ENCODE data around the gene ASCC1. TPM values are rescaled to one million over a fixed set of nuclear protein-coding genes. Genes with fewer than 3 reads are reported as not detected.

ASCC1 gene
- polyA plus RNA-seq, 4 donors, result 40.8 to 49.2 (median 47.8) TPM

DNA sequence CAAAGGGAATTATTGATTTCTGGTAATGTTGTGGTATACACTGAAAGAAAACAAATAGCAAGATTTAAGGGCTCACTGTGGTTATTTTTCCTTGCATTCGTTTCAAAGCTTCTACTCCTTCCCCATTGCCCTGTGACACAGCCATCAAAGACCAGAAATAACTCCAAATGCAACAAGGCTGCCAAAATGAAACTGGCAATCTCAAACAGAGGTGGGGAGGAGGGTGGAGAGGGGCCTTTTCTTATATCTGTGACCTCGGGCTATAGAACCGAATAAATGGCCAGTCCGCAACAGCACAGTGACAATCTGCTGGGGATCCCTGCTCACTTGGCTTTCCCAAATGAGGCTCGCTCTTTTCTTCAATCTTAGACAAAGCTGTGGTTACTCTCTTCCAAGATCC lies 110.4 kb downstream of the ASCC1 start:
- no peak for DNase-seq (ENCODE audit: low read depth in 4 of 4, low spot score in 3 of 4)

DNA sequence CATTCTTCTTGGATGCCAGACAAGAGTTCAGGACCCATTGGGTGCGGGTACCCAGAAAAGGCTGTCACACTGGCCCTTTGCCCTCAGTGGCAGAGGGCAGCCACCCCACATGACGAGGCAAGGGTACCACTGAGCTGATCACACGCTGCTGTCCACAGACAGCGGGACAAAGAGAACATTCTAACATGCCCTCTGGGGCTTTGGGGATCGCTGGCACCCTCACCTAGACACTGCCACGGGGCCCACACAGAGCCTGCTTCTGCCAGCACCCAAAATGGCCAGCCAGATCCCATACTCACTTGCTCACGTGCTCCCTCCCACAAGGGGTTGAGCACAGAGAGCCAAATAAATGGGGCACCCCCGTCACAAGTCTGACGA lies 111.0 kb downstream of the ASCC1 start:
- DNase-seq (ENCODE audit: low read depth in 4 of 4, low spot score in 3 of 4), result no peak

DNA sequence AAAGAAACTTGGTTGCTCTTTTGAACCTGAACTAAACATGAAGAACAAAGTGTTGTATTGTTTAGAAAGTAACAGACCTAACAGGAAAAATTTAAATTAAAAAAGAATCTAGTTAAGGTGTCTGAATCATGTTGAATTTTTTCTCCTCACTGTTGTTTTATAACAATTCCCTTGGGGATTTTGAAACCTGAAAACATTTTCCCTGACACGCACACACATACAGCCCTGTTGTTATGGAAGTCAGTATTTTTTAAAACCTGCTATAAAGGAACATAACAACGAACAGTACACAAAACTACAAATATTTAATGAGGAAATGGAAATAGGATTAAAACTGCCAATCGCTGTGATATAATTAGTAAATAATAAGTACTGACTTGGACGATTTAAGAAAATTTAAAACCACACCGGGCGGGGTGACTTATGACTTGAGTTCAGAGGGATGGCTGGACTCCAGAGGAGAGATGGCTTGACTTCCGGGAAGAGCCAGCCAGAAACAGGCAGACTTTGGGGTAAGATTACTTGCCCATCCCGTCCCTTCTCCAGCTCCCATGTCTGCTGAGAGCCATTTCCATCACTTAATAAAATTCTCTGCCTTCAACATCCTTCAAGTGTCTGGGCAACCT lies 111.5 kb downstream of the ASCC1 start:
- no peak for DNase-seq (ENCODE audit: low read depth in 4 of 4, low spot score in 3 of 4)

DNA sequence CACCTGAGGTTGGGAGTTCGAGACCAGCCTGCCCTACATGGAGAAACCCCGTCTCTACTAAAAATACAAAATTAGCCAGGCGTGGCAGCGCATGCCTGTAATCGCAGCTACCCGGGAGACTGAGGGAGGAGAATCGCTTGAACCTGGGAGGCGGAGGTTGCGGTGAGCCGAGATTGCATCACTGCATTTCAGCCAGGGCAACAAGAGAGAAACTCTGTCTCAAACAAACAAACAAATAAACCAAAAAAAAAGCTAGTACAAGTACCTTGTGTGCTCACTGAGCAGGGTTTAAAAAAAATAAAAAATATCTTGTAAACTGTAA lies 116.5 kb downstream of the ASCC1 start:
- no peak for DNase-seq (ENCODE audit: low read depth in 4 of 4, low spot score in 3 of 4)

DNA sequence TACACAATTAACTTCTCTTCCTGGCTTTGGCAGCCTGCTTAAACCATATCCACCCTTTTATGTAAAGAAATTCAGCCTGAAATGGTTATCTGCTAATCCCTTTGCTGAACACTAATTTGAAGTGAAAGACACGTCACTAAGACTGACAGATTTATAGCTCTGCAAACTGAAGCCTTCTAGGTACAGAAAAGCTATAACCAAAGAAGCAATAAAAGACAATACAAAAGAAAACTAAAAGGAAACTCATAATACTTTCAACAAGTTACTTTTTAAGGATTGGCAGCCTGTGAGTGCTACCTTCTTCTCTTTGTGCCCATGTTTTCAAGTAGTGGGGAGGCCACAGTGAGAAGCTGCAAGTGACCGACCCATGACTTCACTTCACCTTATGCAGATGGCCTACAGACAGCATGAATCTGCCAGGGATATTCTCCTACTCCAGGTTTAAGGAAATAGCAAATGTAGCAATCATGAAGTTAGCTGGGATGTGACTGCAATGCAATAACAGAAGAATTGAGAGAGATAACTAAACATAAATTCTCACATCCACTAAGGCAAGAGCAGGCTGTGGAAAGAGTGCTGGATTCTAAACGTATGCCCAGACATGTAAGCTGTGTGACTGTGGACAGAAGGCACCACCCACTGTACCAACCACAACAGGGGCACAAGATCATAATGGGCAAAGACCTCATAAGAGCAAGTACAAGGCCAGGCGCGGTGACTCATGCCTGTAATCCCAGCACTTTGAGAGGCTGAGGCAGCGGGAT lies 117.1 kb downstream of the ASCC1 start:
- DNase-seq (ENCODE audit: low read depth in 4 of 4, low spot score in 3 of 4), result no peak

DNA sequence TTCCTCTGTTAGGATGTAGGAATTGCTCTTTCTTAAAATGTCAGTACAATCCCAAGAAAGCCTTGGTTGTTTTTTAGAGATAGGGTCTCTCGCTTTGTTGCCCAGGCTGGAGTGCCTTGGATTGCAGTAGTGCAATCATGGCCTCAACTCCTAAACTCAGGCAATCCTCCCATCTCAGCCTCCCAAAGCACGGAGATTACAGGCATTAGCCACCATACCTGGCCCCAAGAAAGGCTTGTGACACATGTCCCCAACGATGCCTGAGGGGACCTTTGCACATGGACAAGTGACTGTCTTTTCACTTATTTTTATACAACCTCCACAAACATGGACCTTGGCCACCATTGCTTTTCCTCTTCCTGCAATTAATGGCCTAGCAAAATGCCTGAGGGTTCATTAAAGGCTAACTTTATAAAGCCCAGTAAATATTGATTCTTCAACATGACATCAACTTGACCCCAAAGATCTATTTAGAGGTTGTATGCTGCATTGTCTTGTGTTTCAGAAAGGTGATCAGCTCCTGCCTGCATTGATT lies 117.7 kb downstream of the ASCC1 start:
- no peak for DNase-seq (ENCODE audit: low read depth in 4 of 4, low spot score in 3 of 4)

DNA sequence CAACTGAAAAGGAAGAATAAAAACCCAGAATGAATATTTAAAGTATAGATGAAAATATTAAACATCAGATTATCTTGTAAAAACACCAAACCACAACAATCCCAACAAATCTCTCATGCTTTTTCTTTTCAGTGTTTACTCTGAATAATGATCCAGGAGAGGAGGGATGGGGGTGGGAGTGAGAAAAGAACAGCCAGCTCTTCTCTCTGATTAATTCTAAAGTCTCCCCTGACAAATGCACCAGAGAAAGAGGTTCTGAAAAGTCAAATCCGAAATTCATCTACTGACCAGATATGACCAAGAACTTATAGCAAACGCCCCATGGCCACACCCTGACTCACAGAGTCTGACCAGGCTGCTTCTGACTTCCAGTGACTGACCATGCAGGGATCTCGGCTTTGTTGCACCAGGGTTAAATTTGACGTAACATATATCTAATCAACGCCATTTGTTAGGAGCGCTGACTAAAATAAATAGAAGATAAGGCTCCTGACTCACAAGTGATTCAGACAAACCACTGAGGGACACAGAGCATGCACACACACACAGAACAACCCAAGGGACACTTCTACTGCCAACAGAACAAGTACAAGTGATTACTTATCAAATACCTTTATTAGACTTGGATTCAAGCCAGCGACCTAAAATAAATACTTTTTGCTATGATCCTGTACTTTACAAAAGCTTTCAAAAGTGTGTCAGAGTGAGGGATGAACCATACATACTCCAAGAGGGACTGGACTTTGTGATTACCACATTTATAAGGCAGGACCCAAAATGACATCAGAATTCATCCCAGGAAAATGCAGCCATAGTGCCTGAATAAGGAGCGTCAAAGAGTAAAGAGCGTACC lies 118.4 kb downstream of the ASCC1 start:
- no peak for DNase-seq (ENCODE audit: low read depth in 4 of 4, low spot score in 3 of 4)

DNA sequence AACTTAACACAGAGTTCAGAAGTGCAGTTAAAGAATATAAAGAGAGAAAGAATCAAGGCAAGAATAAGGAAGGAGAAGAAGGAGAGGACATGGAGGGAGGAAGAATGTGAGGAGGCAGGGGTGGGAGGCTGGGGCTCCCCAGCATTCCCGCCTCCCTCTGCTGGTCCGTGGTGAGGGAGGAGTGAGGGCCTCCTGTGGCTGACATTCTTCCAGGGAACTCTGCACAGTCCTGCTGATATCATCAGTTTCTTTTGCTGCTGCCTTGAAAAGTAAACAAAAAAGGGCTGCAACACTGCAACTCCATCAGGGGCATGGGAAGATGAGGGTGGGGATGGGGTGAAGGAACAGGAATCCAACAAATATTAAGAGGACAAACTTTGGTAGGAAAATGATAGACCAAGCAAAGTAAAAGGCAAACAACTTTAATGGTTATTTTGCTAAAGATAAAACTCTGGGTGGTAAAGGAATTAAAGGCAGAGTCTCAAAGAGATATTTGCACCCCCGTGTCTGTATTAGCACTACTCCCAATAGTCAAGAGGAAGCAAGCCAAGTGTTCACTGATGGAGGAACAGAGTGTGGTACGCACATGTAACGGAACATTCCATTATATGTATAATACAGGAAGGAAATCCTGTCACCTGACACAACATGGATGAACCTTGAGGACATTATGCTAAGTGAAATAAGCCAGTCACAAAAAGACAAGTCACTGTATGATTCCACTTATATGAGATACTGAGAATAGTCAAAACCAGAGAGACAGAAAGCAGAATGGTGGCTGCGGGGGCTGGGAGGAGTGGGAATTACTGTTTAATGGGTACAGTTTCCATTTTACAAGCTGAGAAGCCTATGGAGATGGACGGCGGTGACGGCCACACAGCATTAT lies 119.7 kb downstream of the ASCC1 start:
- DNase-seq (ENCODE audit: low read depth in 4 of 4, low spot score in 3 of 4), result no peak

DNA sequence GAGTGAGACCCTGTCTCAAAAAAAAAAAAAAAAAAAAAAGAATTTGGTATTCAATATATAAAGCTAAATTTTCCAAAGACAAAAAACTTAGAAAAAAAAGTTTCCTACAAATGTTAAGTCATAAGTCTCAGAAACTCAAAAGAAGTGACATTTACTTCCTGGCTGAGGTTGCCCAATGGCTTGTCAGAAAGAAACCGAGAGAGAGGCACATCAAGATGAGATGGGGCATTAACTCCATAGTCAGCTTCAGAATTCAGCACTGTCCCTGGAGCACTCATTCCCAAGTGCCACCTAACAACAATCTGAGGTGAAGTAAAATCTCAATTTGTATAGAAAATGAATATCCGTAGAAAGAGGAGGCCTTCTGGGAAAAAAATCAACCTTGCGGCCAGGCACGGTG lies 120.9 kb downstream of the ASCC1 start:
- no peak for DNase-seq (ENCODE audit: low read depth in 4 of 4, low spot score in 3 of 4)

DNA sequence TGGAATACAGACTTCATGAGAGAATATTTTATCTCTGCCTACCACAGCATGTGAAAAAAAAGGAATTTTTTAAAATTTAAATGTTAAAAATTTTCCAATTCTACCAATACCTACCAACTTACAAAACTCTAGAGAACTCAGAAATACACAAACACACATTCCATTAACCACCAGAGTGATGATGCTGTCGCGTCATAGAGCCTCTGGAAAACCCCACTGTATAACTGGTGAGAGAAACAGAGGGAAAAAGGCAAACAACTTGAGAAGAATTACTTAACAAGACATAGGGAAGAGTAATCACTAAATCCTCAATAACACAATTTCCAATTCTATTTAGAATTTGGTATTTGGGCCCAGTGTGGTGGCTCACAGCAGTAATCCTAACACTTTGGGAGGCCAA lies 121.5 kb downstream of the ASCC1 start:
- DNase-seq (ENCODE audit: low read depth in 4 of 4, low spot score in 3 of 4), result no peak

DNA sequence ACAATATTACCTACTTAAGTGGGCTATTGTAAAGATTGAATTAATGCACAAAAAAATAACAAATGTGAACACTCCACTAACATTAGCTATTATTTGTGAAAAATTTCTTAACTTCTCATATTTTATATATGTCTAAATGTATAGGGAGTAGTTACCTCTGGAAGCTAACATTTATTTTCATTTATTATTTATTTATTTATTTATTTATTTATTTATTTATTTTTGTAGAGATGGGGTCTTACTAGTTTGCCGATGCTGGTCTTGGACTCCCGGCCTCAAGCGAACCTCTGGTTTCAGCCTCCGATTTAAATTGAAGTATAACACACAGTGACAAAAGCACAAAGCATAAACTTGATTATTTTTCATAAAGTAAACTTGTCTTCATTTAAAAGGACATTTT lies 122.6 kb downstream of the ASCC1 start:
- DNase-seq (ENCODE audit: low read depth in 4 of 4, low spot score in 3 of 4), result no peak

DNA sequence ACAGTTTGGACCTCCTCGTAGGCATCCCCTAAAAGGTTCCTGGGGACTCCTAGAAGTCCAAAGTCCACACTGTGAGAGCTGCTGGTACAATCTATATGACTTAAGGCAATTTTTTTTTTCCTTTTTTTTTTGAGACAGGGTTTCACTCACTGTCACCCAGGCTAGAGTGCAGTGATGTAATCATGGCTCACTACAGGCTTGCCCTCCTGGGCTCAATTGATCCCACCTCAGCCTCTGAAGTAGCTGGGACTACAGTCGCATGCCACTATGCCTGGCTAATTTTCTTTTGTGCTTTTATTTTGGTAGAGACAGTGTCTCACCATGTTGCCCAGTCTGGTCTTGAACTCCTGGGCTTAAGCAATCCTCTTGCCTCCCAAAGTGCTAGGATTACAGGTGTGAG lies 123.1 kb downstream of the ASCC1 start:
- no peak for DNase-seq (ENCODE audit: low read depth in 4 of 4, low spot score in 3 of 4)

DNA sequence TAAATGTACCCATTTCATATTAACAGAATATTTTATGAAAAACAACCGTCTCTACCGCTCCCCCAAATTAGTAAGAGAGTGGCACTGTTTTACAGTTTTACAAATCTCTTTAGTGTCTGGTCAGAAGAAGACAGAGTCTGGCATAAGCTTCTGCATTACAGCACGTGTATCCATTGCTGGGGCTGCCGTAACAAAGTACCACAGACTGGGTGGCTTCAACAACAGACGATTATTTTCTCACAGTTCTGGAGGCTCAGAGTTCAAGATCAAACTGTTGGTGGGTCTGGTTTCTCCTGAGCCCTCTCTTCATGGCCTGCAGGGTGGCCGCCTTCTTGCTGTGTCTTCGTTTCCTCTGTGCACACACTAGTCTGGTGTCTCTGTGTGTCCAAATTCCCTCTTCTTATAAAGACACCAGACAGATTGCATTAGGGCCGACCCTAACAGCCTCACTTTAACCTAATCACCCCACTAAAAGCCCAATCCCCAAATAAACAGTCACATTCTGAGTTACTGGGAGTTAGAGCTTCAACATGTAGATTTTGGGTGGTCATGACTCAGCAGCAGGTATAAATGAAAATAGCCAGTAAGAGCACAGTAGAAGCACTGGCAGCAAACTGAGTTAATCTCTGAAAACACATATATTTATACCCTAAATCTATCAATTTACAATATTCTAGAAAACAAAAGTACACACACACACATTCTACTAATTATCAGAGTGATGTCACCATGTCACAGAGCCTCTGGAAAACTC lies 123.7 kb downstream of the ASCC1 start:
- DNase-seq (ENCODE audit: low read depth in 4 of 4, low spot score in 3 of 4), result no peak

DNA sequence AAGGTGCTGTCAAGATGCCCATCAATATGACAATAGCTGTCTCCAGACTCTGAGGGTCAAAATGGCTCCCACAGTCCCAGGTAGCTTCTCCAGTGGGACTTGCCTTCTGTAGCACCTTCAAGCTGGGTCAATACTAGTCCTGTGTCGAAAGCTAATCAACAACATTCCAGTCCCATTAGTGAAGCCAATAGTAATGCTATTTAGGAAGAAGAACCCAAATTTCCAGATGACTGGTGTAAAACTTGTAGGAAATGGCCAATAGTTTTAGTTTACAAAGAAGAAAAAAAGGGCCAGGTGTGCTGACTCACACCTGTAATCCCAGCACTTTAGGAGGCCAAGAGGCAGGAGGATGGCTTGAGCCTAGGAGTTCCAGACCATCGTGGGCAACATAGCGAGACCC lies 125.8 kb downstream of the ASCC1 start:
- no peak for DNase-seq (ENCODE audit: low read depth in 4 of 4, low spot score in 3 of 4)

DNA sequence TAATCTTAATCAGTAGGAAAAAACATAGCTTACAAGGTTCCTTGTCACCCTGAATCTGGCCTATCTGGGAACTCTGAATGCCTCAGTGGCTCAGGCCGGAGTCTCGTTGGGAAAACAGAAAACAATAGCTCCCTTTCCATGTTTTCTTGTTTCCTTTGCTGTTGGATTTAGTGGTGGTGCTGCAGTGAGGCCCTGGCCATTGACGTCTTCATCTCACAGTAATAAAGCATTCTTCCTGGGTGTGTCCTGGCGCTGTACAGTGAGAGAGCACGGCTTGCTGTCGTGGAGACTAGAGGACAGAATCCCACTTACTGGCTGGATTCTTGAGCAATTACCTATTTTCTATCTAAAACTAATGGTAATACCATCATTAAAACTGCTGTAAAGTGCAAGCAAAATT lies 126.5 kb downstream of the ASCC1 start:
- DNase-seq (ENCODE audit: low read depth in 4 of 4, low spot score in 3 of 4), result no peak

DNA sequence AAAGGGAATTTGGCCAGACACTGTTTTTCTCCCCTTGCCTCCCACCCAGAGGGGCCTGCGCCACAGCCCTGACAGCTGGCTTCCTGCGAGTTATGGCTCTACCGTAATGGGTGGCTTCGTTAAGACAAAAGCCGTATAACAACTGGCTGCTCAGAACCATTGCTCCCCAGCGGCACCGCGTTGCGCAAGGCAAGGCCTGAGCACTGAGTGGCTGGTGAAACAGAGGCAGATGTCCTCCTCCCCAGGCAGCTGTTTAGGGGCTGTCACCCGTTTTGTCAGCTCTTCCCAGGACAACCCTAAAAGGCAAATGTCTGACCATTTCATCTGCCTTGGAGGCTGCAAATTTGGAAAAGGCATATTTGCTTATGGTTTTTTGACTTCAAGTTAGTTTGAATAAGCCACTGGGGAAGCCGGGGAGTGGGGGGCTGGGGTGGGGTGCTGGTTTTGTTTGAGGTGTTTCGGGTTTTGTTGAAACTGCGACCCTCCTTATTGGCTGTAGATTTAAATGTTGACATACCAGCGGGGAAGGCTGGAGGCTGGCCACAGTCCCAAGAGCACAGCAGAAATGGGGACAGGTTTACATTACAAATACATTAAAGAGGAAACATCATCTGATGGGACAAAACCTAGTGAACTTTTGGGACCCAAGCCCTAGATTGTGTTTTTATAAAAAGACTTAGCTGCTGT lies 127.0 kb downstream of the ASCC1 start:
- no peak for DNase-seq (ENCODE audit: low read depth in 4 of 4, low spot score in 3 of 4)

DNA sequence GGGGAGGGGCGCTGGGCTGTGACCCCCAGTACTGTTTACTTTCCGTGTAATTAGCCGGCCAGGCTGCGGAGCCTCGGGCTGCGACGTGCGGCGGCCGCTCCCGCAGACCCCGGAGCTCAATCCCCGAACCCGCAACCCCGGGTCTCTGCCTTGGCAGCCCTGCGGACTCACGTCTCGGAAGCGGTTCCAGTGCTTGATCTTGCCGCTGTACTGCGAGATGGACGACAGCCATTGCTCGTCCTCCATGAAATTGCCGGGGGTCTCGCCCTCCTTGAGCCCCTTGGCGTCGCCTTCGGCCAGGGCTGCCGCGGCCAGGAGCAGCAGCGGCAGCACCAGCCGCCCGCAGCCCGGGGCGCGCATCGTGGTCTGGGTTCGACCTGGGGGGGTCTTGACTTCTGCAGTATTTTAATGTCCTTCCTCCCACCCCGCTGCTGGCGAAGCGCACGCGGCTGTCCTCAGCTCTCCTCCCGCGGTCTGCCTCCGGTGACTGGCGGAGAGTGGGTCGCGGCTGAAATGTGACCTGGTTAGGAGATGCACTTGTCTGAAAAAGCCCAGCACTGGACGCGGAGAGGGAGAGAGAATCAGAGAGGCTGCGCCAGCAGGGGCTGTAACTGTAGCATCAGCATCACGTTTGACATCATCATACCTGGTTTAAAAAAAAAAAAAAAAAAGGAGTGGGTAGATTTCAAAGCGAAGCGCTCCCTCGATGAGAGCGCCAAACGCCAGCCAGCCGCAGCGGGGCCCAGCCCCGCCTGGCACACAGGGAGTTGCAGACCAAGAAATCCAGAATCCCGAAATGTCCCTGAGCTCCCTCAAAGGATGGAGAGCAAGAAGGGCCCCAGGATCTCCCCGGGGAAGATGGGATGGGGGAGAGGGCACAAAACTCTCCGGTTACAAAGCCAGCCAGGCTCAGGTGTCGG lies 127.8 kb downstream of the ASCC1 start, which contains the start of gene SPOCK2:
Gene SPOCK2 (minus strand): TSS at position 583 of the 920 bp plus-strand sequence. CDS start 223 bp downstream, at position 360.
- DNase-seq (ENCODE audit: low read depth in 4 of 4, low spot score in 3 of 4), result no peak

DNA sequence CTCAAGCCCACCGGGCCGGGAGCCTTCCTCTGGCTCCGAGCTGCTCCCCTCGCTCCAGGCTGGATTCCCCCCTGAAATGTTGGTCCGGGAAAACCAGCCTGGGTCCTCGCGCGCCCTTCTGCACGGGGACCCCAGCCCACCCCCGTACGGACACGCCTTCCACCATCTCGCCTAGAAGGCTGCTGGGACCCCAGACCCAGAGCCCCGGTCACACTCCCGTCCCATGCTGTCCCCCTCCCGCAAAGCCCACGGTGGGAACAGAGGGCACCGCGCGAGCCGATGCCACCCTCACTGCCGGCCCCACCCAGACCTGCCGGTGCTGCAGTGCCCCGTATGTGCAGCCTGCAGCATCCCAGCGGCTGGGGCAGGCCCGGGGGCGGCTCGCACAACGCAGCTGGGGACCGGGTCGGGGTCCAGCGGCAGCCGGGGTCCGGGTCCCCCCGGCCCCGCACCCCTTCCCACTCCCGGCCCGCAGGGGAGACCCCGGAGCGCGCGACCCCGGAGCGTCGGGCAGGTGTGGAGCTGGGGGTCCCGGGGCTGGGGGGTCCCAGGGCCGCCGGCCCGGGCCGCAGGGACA lies 128.6 kb downstream of the ASCC1 start:
- no peak for DNase-seq (ENCODE audit: low read depth in 4 of 4, low spot score in 3 of 4)

All from right renal pelvis (tissue), 4 donors.